Suprapubic skin (tissue), 4 donors: ENCODE results near the gene DDX55. TPM values are rescaled to one million over a fixed set of nuclear protein-coding genes. Genes with fewer than 3 reads are reported as not detected.
"Not testable (repeated sequence)": the region's sequence is repeated elsewhere in the genome, so short reads cannot be mapped to it uniquely, and the experiment has no call there.

ENCODE experiments used
- DNase-seq, 2 donors: peaks; one replicate each; pipeline ENCODE4 v3.0.0-alpha.2; 2019; ENCODE audit warnings: low spot score in 2 of 2
- H3K27ac ChIP-seq: fragments of 200-600 bp; sonication (generic); one replicate; pipeline ENCODE4 v1.5.1; 2019
- H3K27me3 ChIP-seq: fragments of 200-600 bp; sonication (generic); one replicate; pipeline ENCODE4 v1.5.1; 2019
- H3K36me3 ChIP-seq: fragments of 200-600 bp; sonication (generic); one replicate; pipeline ENCODE4 v1.5.1; 2019
- H3K4me1 ChIP-seq: fragments of 200-600 bp; sonication (generic); one replicate; pipeline ENCODE4 v1.5.1; 2019
- H3K4me3 ChIP-seq: fragments of 200-600 bp; sonication (generic); one replicate; pipeline ENCODE4 v1.5.1; 2019; ENCODE audit warnings: mild to moderate bottlenecking
- H3K9me3 ChIP-seq: fragments of 200-600 bp; sonication (generic); one replicate; pipeline ENCODE4 v1.5.1; 2019
- CTCF ChIP-seq, 2 donors: fragments of 200-600 bp in 1 of 2; fragments of 450-650 bp in 1 of 2; sonication (generic) in 1 of 2; IDR thresholded peaks; one replicate each; pipeline ENCODE4 v1.5.1; 2016 to 2019; ENCODE audit warnings: antibody characterized with exemption in 2 of 2, mild to moderate bottlenecking in 1 of 2, moderate library complexity in 1 of 2
- EP300 ChIP-seq: sonication (generic); formaldehyde crosslinking; IDR thresholded peaks from one replicate; pipeline ENCODE4 v1.6.1; 2017; ENCODE audit warnings: antibody characterized with exemption
- POLR2A ChIP-seq, 2 donors: fragments of 450-650 bp; IDR thresholded peaks; one replicate each; pipeline ENCODE4 v1.6.1; 2017; ENCODE audit warnings: antibody characterized with exemption in 2 of 2, mild to moderate bottlenecking in 2 of 2, moderate library complexity in 2 of 2
- POLR2AphosphoS5 ChIP-seq, 3 donors: sonication (generic); formaldehyde crosslinking; IDR thresholded peaks; one replicate each; pipeline ENCODE4 v1.6.1; 2017; ENCODE audit warnings: antibody characterized with exemption in 3 of 3
- WGBS: methylation state at CpG from one replicate; pipeline ENCODE4 v1.1.5; 2018; 5-methylcytosine and 5-hydroxymethylcytosine counted together
- total RNA-seq, 4 donors: library from RNA; depleted of rRNA; stranded (reverse); fragments of >200 nt; gene quantifications; one replicate each; pipeline ENCODE4 v1.1.0, GENCODE V29; 2016

The DDX55 gene
- total RNA-seq, 4 donors from 2014 or later, result 23.6 to 57.1 (median 42.2) TPM

DNA sequence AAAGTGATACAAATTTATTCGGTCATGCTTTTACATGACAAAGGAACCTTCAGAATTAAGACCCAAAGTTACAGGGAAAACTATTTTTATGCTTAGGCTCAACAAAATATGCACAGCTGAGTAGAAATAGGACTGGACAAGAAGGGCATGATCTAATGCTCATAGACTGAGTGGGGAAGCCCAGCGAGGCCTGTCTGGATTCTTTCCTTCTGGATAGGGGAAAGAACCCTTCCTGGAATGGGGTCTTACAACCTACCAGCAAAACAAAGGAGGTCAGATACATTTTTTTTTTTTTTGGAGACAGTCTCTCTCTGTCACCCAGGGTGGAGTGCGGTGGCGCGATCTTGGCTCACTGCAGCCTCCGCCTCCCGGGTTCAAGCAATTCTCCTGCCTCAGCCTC lies 2.2 kb upstream of the DDX55 start:
- H3K36me3 ChIP-seq, result peaks cover 39% of the 10 kb centered on the region
- H3K4me3 ChIP-seq, result no peak overlapping the region
- 88% methylated on average over 7 of the region's 7 CpGs for WGBS
- no peak for TF ChIP-seq POLR2AphosphoS5 (IDR thresholded peaks at IDR 0.05)
- TF ChIP-seq CTCF (IDR thresholded peaks at IDR 0.05), result no peak
- TF ChIP-seq EP300, result no peak
- no peak for TF ChIP-seq POLR2A (IDR thresholded peaks at IDR 0.05)
- peak in 1 of 2 donors; percentile 13 for DNase-seq
- H3K4me1 ChIP-seq, result peaks cover 22% of the 10 kb centered on the region
- no peak overlapping the region for H3K27ac ChIP-seq
- H3K9me3 ChIP-seq, result no peaks in the 10 kb centered on the region
- no peaks in the 10 kb centered on the region for H3K27me3 ChIP-seq

DNA sequence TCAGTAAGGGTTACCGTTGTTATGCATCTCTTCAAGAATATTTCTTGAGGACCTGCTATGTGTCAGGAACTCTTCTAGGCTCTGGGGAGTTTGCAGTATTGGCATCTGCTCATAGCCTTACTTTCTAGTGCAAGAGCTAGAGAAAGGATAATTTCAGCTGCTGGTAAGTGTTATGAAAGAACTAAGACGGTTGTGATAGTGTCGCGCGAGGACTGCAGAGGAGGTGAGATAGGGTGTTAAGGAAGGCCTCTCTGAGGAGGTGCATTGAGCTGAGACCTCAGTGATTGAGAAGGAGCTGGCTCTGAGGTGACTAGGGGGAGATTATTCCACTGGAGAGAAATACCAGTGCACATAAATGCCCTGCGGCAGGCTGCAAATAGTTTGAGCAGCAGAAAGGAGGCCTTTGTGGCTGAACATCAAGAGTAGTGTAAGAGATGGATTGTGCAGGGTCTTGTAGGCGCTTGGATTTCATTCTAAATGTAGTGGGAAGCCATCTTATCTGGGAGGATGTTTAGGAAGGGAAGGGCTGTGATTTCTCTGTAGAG lies 824 bp downstream of the DDX55 start:
- H3K27me3 ChIP-seq, result no peaks in the 10 kb centered on the region
- H3K9me3 ChIP-seq, result no peaks in the 10 kb centered on the region
- WGBS, result 10% methylated on average over 7 of the region's 7 CpGs
- peak overlapping the region; percentile 90 for H3K27ac ChIP-seq
- TF ChIP-seq POLR2AphosphoS5 (IDR thresholded peaks at IDR 0.05) (no peak), EP300 (no peak), POLR2A (IDR thresholded peaks at IDR 0.05) (no peak)
- peaks cover 24% of the 10 kb centered on the region for H3K4me1 ChIP-seq
- DNase-seq, result peak in 1 of 2 donors; percentile 45
- H3K36me3 ChIP-seq, result peaks cover 41% of the 10 kb centered on the region
- peak overlapping the region; percentile 95 for H3K4me3 ChIP-seq

DNA sequence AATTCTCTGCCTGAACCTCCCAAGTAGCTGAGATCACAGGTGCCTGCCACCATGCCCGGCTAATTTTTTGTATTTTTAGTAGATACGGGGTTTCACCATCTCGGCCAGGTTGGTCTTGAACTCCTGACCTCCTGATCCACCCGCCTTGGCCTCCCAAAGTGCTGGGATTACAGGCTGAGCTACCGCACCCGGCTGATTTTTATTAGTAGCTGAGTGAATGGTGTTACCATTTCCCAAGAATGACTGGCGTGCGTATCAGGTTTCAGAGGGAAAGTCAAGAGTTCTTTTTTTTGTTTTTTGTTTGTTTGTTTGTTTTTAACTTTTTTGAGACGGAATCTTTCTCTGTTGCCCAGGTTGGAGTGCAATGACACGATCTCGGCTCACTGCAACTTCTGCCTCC lies 1.6 kb downstream of the DDX55 start:
- not testable (repeated sequence) for H3K27ac ChIP-seq, H3K9me3 ChIP-seq, H3K27me3 ChIP-seq, DNase-seq
- Histone ChIP-seq H3K4me3 (peak overlapping the region; percentile 95), H3K4me1 (peaks cover 24% of the 10 kb centered on the region), H3K36me3 (peaks cover 41% of the 10 kb centered on the region)
- 89% methylated on average over 11 of the region's 11 CpGs for WGBS

DNA sequence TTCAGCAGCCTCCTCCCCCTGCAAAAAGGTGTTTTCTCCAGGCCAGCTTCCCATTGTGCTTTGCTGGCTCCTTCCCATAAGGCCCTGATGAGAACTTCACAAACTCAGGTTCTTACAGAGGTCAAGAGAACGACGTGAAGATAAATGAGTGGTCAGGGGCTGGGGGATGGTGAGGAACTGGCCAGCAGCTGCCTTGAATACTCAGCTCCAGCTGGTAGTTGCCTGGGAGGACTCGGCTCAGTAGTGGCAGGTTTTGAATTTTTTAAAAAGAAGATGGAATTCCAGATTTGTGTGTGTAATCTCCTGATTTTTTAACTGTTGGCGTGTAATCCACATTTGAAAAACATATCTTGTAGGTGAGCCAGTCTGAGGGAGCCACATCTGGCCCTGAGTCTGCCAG lies 5.9 kb downstream of the DDX55 start:
- H3K4me1 ChIP-seq, result peaks cover 16% of the 10 kb centered on the region
- DNase-seq, result peak in 1 of 2 donors; percentile 16
- no peak overlapping the region for H3K4me3 ChIP-seq
- H3K9me3 ChIP-seq, result no peaks in the 10 kb centered on the region
- no peak overlapping the region for H3K27ac ChIP-seq
- TF ChIP-seq POLR2AphosphoS5 (IDR thresholded peaks at IDR 0.05) (no peak), EP300 (no peak), POLR2A (IDR thresholded peaks at IDR 0.05) (no peak), CTCF (IDR thresholded peaks at IDR 0.05) (no peak)
- 95% methylated on average over 4 of the region's 4 CpGs for WGBS
- H3K36me3 ChIP-seq, result peaks cover 76% of the 10 kb centered on the region
- H3K27me3 ChIP-seq, result no peaks in the 10 kb centered on the region

DNA sequence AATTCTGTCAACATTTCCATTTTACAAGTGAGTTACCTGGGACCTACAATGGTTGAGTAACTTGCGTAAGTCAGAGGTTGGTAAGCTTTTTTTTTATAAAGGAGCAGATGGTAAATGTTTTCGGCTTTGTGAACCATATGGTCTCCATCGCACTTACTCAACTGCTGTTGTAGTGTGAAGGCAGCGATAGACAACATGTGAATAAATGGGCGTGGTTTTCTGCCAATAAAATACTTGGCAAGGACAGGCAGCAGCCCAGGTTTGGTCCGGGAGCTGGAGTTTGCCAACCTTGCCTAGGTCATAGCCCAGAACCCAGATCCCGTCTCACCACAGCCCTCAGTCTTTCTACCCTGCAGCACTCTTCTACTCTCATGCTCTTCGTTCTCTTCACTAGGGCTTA lies 6.3 kb downstream of the DDX55 start:
- DNase-seq, result no peak
- no peak for TF ChIP-seq EP300
- no peak for TF ChIP-seq CTCF (IDR thresholded peaks at IDR 0.05)
- no peak for TF ChIP-seq POLR2A (IDR thresholded peaks at IDR 0.05)
- no peak for TF ChIP-seq POLR2AphosphoS5 (IDR thresholded peaks at IDR 0.05)
- no peaks in the 10 kb centered on the region for H3K27me3 ChIP-seq
- peaks cover 11% of the 10 kb centered on the region for H3K4me1 ChIP-seq
- WGBS, result 79% methylated on average over 8 of the region's 8 CpGs
- H3K9me3 ChIP-seq, result no peaks in the 10 kb centered on the region
- no peak overlapping the region for H3K27ac ChIP-seq
- no peak overlapping the region for H3K4me3 ChIP-seq
- peaks cover 80% of the 10 kb centered on the region for H3K36me3 ChIP-seq

GRCh38 chr12:123614110-123614509 lies 12.2 kb downstream of the DDX55 start:
- TF ChIP-seq POLR2AphosphoS5 (IDR thresholded peaks at IDR 0.05) (no peak), CTCF (IDR thresholded peaks at IDR 0.05) (no peak), EP300 (no peak), POLR2A (IDR thresholded peaks at IDR 0.05) (no peak)
- no peaks in the 10 kb centered on the region for H3K27me3 ChIP-seq
- no peak overlapping the region for H3K27ac ChIP-seq
- DNase-seq, result no peak
- WGBS, result 98% methylated on average over 2 of the region's 2 CpGs
- no peaks in the 10 kb centered on the region for H3K9me3 ChIP-seq
- H3K36me3 ChIP-seq, result peaks cover 93% of the 10 kb centered on the region
- H3K4me1 ChIP-seq, result no peaks in the 10 kb centered on the region
- H3K4me3 ChIP-seq, result no peak overlapping the region
